Vagina (tissue), 2 donors: ENCODE data around the gene NAA80. TPM values are rescaled to one million over a fixed set of nuclear protein-coding genes. Genes with fewer than 3 reads are reported as not detected.
A peak's percentile ranks its signal among the peaks of the same experiment; 100 is the strongest.

Source experiments
- DNase-seq, 2 donors: peaks; one replicate each; pipeline ENCODE4 v3.0.0-alpha.2; 2017; ENCODE audit errors: extremely low spot score in 2 of 2
- H3K27ac ChIP-seq: fragments of 200-600 bp; sonication (generic); one replicate; pipeline ENCODE4 v1.5.1; 2019
- H3K27me3 ChIP-seq: fragments of 200-600 bp; sonication (generic); one replicate; pipeline ENCODE4 v1.5.1; 2019
- H3K36me3 ChIP-seq, 2 donors: fragments of 200-600 bp; sonication (generic); one replicate each; pipeline ENCODE4 v1.5.1; 2017 to 2019
- H3K4me1 ChIP-seq: fragments of 200-600 bp; sonication (generic); one replicate; pipeline ENCODE4 v1.5.1; 2019
- H3K4me3 ChIP-seq, 2 donors: fragments of 200-600 bp; sonication (generic); 1 replicate in 1 of 2; 2 replicates in 1 of 2; pipeline ENCODE4 v1.5.1; 2016 to 2019
- H3K9me3 ChIP-seq: fragments of 200-600 bp; sonication (generic); one replicate; pipeline ENCODE4 v1.5.1; 2019
- POLR2A ChIP-seq, 2 donors: fragments of 450-650 bp; IDR thresholded peaks; one replicate each; pipeline ENCODE4 v1.6.1; 2017; ENCODE audit warnings: antibody characterized with exemption in 2 of 2, mild to moderate bottlenecking in 2 of 2, moderate library complexity in 2 of 2
- POLR2AphosphoS5 ChIP-seq, 2 donors: sonication (generic); formaldehyde crosslinking; IDR thresholded peaks; one replicate each; pipeline ENCODE4 v1.9.0; 2017; ENCODE audit warnings: antibody characterized with exemption in 2 of 2, mild to moderate bottlenecking in 2 of 2, low read depth in 1 of 2; ENCODE audit not compliant: insufficient read depth in 1 of 2
- intact Hi-C: fragments of 100-400 bp; cut with DNase I; formaldehyde crosslinking; loops from one replicate; pipeline ENCODE4 v1.15.1; 2023
- total RNA-seq: library from RNA; depleted of rRNA; stranded (reverse); fragments of >200 nt; gene quantifications from one replicate; pipeline ENCODE4 v1.2.3, GENCODE V29; 2016
- TF ChIP-seq, protein P1 (sequence below), 3 experiments: fragments of 450-650 bp in 2 of 3; fragments of 200-600 bp in 1 of 3; sonication (generic) in 1 of 3; IDR thresholded peaks; one replicate each; pipeline ENCODE4 v1.5.1; 2017 to 2019; ENCODE audit warnings: antibody characterized with exemption in 3 of 3, mild to moderate bottlenecking in 2 of 3, moderate library complexity in 2 of 3

Gene NAA80
- total RNA-seq, 1 donor from 2014 or later = 10.1 TPM

DNA sequence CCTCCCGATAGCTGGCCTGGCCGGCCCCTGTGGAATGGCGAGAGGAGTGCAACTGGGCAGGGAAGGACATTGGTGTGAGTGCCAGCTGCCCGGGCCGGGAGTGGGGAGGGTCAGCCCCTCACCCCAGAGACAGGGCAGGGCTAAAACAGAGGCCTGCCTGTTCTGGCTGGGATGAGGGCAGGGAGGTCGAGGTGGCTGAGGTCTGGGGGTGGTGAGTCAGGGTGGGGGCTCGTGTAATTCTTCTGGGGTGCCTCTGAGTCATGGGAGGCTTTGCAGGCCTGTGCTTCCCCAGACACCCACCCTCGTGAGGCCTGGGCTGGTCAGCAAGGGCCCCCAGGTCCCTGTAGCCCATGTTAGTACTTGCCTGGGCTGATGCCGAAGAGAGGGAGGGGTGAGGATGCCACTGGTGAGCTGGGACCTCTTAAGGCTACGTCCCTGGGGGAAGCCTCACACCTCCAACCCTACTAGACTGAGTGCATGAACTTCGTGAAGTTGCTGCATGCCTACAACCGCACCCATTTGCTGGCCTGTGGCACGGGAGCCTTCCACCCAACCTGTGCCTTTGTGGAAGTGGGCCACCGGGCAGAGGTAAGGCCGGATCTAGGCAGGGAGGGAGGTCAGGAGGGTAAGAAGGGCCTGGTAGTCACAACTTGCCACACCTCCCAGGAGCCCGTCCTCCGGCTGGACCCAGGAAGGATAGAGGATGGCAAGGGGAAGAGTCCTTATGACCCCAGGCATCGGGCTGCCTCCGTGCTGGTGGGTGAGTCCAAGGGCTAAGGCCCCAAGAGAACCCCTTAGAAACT lies 28.6 kb downstream of the NAA80 start:
- no peak for TF ChIP-seq POLR2A (IDR thresholded peaks at IDR 0.05)
- no peak for TF ChIP-seq POLR2AphosphoS5 (IDR thresholded peaks at IDR 0.05; ENCODE audit: insufficient read depth in 1 of 2, low read depth in 1 of 2)
- TF ChIP-seq, protein P1, sequence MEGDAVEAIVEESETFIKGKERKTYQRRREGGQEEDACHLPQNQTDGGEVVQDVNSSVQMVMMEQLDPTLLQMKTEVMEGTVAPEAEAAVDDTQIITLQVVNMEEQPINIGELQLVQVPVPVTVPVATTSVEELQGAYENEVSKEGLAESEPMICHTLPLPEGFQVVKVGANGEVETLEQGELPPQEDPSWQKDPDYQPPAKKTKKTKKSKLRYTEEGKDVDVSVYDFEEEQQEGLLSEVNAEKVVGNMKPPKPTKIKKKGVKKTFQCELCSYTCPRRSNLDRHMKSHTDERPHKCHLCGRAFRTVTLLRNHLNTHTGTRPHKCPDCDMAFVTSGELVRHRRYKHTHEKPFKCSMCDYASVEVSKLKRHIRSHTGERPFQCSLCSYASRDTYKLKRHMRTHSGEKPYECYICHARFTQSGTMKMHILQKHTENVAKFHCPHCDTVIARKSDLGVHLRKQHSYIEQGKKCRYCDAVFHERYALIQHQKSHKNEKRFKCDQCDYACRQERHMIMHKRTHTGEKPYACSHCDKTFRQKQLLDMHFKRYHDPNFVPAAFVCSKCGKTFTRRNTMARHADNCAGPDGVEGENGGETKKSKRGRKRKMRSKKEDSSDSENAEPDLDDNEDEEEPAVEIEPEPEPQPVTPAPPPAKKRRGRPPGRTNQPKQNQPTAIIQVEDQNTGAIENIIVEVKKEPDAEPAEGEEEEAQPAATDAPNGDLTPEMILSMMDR (IDR thresholded peaks at IDR 0.05) = no peak
- no peaks in the 10 kb centered on the region for H3K27me3 ChIP-seq
- peak overlapping the region; percentile 98 for H3K27ac ChIP-seq
- no peaks in the 10 kb centered on the region for H3K36me3 ChIP-seq
- intact Hi-C loops = loop anchor here (2.0 to 10.0 kb wide), 3 partner anchors 43 to 146 kb away; no protein-coding TSS in a partner anchor
- no peak for DNase-seq
- H3K9me3 ChIP-seq = no peaks in the 10 kb centered on the region
- H3K4me1 ChIP-seq = peaks cover 91% of the 10 kb centered on the region
- H3K4me3 ChIP-seq = peak overlapping the region; percentile 37 to 40

DNA sequence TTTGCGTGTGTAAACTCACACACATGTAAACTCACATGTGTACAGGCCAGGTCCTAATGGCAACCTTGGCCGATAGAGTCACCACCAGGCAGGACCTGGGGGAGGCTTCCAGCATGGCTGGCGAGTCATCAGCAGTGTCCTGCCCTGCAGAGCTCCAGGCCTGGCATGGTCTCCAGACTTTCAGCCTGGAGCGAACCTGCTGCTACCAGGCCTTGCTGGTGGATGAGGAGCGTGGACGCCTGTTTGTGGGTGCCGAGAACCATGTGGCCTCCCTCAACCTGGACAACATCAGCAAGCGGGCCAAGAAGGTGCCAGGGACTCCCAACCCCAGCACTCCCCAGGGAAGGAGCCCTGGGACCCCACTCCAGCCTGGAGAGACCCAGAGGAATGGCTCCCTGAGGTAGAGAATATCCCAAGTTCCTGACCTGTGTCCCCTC lies 29.2 kb downstream of the NAA80 start:
- Histone ChIP-seq H3K4me1 (peaks cover 97% of the 10 kb centered on the region), H3K4me3 (peak overlapping the region; percentile 37 to 40)
- intact Hi-C loops = loop anchor here (2.0 to 10.0 kb wide), 3 partner anchors 43 to 145 kb away; no protein-coding TSS in a partner anchor

GRCh38 chr3:50269460-50269859 lies 29.7 kb downstream of the NAA80 start:
- Histone ChIP-seq H3K36me3 (no peaks in the 10 kb centered on the region), H3K4me3 (peak overlapping the region; percentile 37 to 40), H3K4me1 (peaks cover 99% of the 10 kb centered on the region), H3K9me3 (no peaks in the 10 kb centered on the region), H3K27ac (peak overlapping the region; percentile 98), H3K27me3 (no peaks in the 10 kb centered on the region)
- TF ChIP-seq POLR2A (IDR thresholded peaks at IDR 0.05) (no peak), POLR2AphosphoS5 (IDR thresholded peaks at IDR 0.05; ENCODE audit: insufficient read depth in 1 of 2, low read depth in 1 of 2) (no peak)
- TF ChIP-seq, protein P1 (IDR thresholded peaks at IDR 0.05) = no peak
- intact Hi-C loops = no loop called here
- no peak for DNase-seq

More for the DNA sequence above, 29.2 kb downstream of the NAA80 start:
- Histone ChIP-seq H3K27ac (peak overlapping the region; percentile 98), H3K9me3 (no peaks in the 10 kb centered on the region), H3K27me3 (no peaks in the 10 kb centered on the region), H3K36me3 (no peaks in the 10 kb centered on the region)
- no peak for TF ChIP-seq POLR2AphosphoS5 (IDR thresholded peaks at IDR 0.05; ENCODE audit: insufficient read depth in 1 of 2, low read depth in 1 of 2)
- DNase-seq = no peak

DNA sequence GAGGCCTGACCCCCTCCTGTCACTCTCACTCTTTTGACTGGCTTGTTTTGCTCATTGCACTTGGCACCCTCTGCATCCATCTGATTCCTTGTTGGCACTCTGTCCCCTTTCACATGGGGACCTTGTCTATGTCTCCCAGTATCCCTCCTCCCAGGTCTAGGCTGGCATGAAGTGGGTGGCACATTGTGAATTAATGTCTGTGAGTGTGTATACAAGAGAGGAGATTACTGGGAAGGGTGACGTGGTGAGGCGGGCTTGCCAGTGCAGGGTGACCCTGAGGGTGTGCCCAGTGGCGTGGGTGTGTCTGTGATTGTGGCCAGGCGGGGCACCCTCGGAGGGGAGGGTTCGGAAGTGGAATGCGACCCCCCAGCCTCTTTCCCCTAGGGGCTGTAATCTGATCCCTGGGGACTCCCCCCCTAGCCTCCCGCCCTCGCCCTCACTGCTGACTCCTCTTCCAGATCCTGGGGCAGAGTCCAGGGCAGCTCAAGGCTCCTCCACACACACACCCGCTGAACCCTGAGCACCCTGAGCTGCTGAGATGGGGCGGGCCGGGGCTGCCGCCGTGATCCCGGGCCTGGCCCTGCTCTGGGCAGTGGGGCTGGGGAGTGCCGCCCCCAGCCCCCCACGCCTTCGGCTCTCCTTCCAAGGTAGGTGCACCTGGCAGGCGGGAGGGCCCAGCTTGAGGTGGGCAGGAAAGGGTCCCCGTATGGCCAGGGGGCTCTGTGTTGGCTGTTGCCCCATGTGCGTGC lies 30.3 kb downstream of the NAA80 start, which contains the start of gene SEMA3B:
Gene SEMA3B, plus strand, starts transcription at position 445 of the 749 bp plus-strand sequence. Its CDS starts 94 bp downstream, at position 539.
- no peaks in the 10 kb centered on the region for H3K9me3 ChIP-seq
- peak within 1 kb of the TSS; percentile 98 for H3K27ac ChIP-seq
- no peak for DNase-seq
- H3K36me3 ChIP-seq = no peaks in the 10 kb centered on the region
- H3K4me3 ChIP-seq = peak within 1 kb of the TSS; percentile 37 to 46
- TF ChIP-seq POLR2A (IDR thresholded peaks at IDR 0.05) (peak in 1 of 2 donors; percentile 31), POLR2AphosphoS5 (IDR thresholded peaks at IDR 0.05; ENCODE audit: insufficient read depth in 1 of 2, low read depth in 1 of 2) (peak in 1 of 2 donors; percentile 70)
- TF ChIP-seq, protein P1 (IDR thresholded peaks at IDR 0.05) = no peak
- intact Hi-C loops = no loop called here
- peaks cover 99% of the 10 kb centered on the region for H3K4me1 ChIP-seq
- H3K27me3 ChIP-seq = no peaks in the 10 kb centered on the region

DNA sequence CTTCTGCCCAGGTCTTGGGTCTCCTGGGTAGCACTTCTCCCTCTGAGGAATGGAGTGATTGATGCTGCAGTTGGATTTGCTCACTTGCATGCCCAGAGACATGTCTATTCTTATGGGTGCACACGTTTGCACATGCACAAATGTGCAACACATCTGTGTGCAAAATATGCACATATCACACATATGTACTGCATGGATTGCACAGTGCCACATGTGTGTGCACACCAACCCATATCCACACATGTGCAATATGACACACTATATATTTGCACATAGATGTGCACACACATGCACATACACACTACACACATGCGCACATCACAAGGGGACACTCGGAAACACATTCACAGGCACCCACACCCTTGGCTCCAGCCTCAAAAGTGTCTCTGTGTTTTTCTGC lies 30.9 kb downstream of the NAA80 start:
- H3K4me1 ChIP-seq = peaks cover 98% of the 10 kb centered on the region
- H3K36me3 ChIP-seq = no peaks in the 10 kb centered on the region
- H3K27ac ChIP-seq = peak overlapping the region; percentile 98
- TF ChIP-seq POLR2AphosphoS5 (IDR thresholded peaks at IDR 0.05; ENCODE audit: insufficient read depth in 1 of 2, low read depth in 1 of 2) = no peak
- TF ChIP-seq, protein P1 (IDR thresholded peaks at IDR 0.05) = no peak
- TF ChIP-seq POLR2A (IDR thresholded peaks at IDR 0.05) = no peak
- H3K9me3 ChIP-seq = no peaks in the 10 kb centered on the region
- intact Hi-C loops = no loop called here
- H3K27me3 ChIP-seq = no peaks in the 10 kb centered on the region
- DNase-seq = no peak
- peak overlapping the region; percentile 37 to 46 for H3K4me3 ChIP-seq
